H1 (cell line): Measurements from ENCODE around the gene RHOB. TPM values are rescaled to one million over a fixed set of nuclear protein-coding genes. Genes with fewer than 3 reads are reported as not detected.

Source experiments
- CHD7 ChIP-seq: fragments of 300-600 bp; sonication (generic); IDR thresholded peaks from 2 replicates; pipeline ENCODE4 v1.7.1; 2012; ENCODE audit warnings: low read length, moderate library complexity, mild to moderate bottlenecking, inconsistent platforms; ENCODE audit not compliant: insufficient replicate concordance
- CTBP2 ChIP-seq: IDR thresholded peaks from 2 replicates; pipeline ENCODE4 v1.7.0; 2011; ENCODE audit warnings: borderline replicate concordance, mild to moderate bottlenecking, moderate library complexity, mixed read lengths, low read length; ENCODE audit not compliant: insufficient read depth, insufficient read length
- JUN ChIP-seq: IDR thresholded peaks from 2 replicates; pipeline ENCODE4 v1.6.1; 2011; ENCODE audit warnings: low read depth, mild to moderate bottlenecking, improper control_type of control experiment, low read length
- KDM4A ChIP-seq: IDR thresholded peaks from one replicate; pipeline ENCODE4 v1.7.1; 2012; ENCODE audit warnings: low read depth, mild to moderate bottlenecking, moderate library complexity, low read length, inconsistent platforms; ENCODE audit not compliant: severe bottlenecking
- KDM5A ChIP-seq: fragments of 200-600 bp; IDR thresholded peaks from 2 replicates; pipeline ENCODE4 v1.7.1; 2012; ENCODE audit warnings: mild to moderate bottlenecking, low read length, inconsistent platforms, mixed read lengths
- POLR2A ChIP-seq, 2 experiments: IDR thresholded peaks; 1 replicate in 1 of 2; 2 replicates in 1 of 2; pipeline ENCODE4 v1.6.1; 2011; ENCODE audit warnings: low read depth in 2 of 2, low read length in 2 of 2, mild to moderate bottlenecking in 2 of 2; ENCODE audit errors: control extremely low read depth in 1 of 2
- POU5F1 ChIP-seq: IDR thresholded peaks from 2 replicates; pipeline ENCODE4 v1.6.1; 2011; ENCODE audit warnings: low read depth, mild to moderate bottlenecking, low read length, moderate library complexity
- RFX5 ChIP-seq: IDR thresholded peaks from 2 replicates; pipeline ENCODE4 v1.6.1; 2011; ENCODE audit warnings: low read depth, low read length, improper control_type of control experiment, borderline replicate concordance
- SP2 ChIP-seq: IDR thresholded peaks from 2 replicates; pipeline ENCODE4 v1.6.1; 2012; ENCODE audit warnings: mild to moderate bottlenecking, low read length, inconsistent platforms
- TAF1 ChIP-seq: IDR thresholded peaks from 2 replicates; pipeline ENCODE4 v1.6.1; 2011; ENCODE audit warnings: mild to moderate bottlenecking, low read depth, low read length
- TAF7 ChIP-seq: optimal IDR thresholded peaks from 2 replicates; pipeline ENCODE3; 2011; ENCODE audit warnings: low read depth, mild to moderate bottlenecking, inconsistent platforms, low read length, moderate library complexity, borderline replicate concordance
- TCF12 ChIP-seq: IDR thresholded peaks from 2 replicates; pipeline ENCODE4 v1.6.1; 2011; ENCODE audit warnings: low read depth, mild to moderate bottlenecking, low read length
- TEAD4 ChIP-seq: IDR thresholded peaks from 2 replicates; pipeline ENCODE4 v1.6.1; 2012; ENCODE audit warnings: low read depth, low read length, inconsistent platforms, mixed read lengths
- polyA plus RNA-seq, 7 experiments: library from polyadenylated mRNA; depleted of rRNA in 3 of 7; stranded (reverse) in 5 of 7; unstranded in 2 of 7; fragments of >200 nt in 5 of 7; fragments of 200-250 nt in 2 of 7; gene quantifications; 1 replicate in 5 of 7; 2 replicates in 1 of 7; 4 replicates in 1 of 7; pipeline versions ENCODE4 v1.2.1 to v1.2.3, GENCODE V29; 2011 to 2013; ENCODE audit warnings: missing spikeins in 2 of 7, mixed read lengths in 2 of 7
- total RNA-seq: library from RNA; stranded (reverse); fragmentation: NEBNext Ultra II Directional; extraction: Animal tissue kit (Norgen Biotek cat#: 25700); gene quantifications from 2 replicates; pipeline ENCODE4 v1.2.1, GENCODE V29; 2021

The RHOB gene
- total and polyA plus RNA-seq, 2 of the 8 experiments (the other 6 are each of a cell fraction or from before 2014, with no cell fraction given), result 9.3 to 9.5 TPM

GRCh38 chr2:20455076-20455587 is 8.3 kb downstream of the RHOB start (continued):
- TF ChIP-seq CHD7 (no peak), KDM5A (no peak), TEAD4 (no peak), SP2 (no peak), JUN (no peak), TCF12 (no peak), POU5F1 (no peak), TAF1 (no peak), CTBP2 (no peak), TAF7 (no peak), POLR2A (IDR thresholded peaks at IDR 0.05; ENCODE audit: control extremely low read depth in 1 of 2, low read depth in 2 of 2, low read length in 2 of 2) (no peak), KDM4A (no peak), RFX5 (no peak)
